HL-60/S4 treated with retinoic acid at 250 ng/mL for 4 days and 3 days (cell line): Measurements from ENCODE around the gene SIM1.

Experiments
- in situ Hi-C: fragments of 300-500 bp; cut with MboI; formaldehyde crosslinking; loops from 2 replicates; pipeline ENCODE4 v1.7.0; 2022; ENCODE audit warnings: low sequenced_read_pairs

SIM1 gene

GRCh38 chr6:100458841-100459591, 5.7 kb downstream of the SIM1 start:
- in situ Hi-C loops: no loop called here

- in situ Hi-C loops: no loop called here
Measured at GRCh38 chr6:100457311-100457990, 7.3 kb downstream of the SIM1 start.

- in situ Hi-C loops: no loop called here
Measured at GRCh38 chr6:100456908-100457235, 7.8 kb downstream of the SIM1 start.

- in situ Hi-C loops: no loop called here
Measured at GRCh38 chr6:100456141-100456907, 8.4 kb downstream of the SIM1 start.

GRCh38 chr6:100455230-100456124, 9.2 kb downstream of the SIM1 start:
- in situ Hi-C loops: no loop called here

- in situ Hi-C loops: no loop called here
Measured at GRCh38 chr6:100454551-100455229, 10.0 kb downstream of the SIM1 start.

- in situ Hi-C loops: no loop called here
Measured at GRCh38 chr6:100453701-100454521, 10.8 kb downstream of the SIM1 start.

- in situ Hi-C loops: no loop called here
Measured at GRCh38 chr6:100452998-100453397, 11.7 kb downstream of the SIM1 start.

- in situ Hi-C loops: no loop called here
Measured at GRCh38 chr6:100451577-100451976, 13.1 kb downstream of the SIM1 start.

GRCh38 chr6:100449239-100449691, 15.5 kb downstream of the SIM1 start:
- in situ Hi-C loops: no loop called here

GRCh38 chr6:100447900-100448748, 16.6 kb downstream of the SIM1 start:
- in situ Hi-C loops: no loop called here

GRCh38 chr6:100447081-100447899, 17.4 kb downstream of the SIM1 start:
- in situ Hi-C loops: no loop called here

- in situ Hi-C loops: no loop called here
Measured at GRCh38 chr6:100446115-100447080, 18.3 kb downstream of the SIM1 start.

GRCh38 chr6:100445512-100445911, 19.2 kb downstream of the SIM1 start:
- in situ Hi-C loops: no loop called here

GRCh38 chr6:100440935-100441334, 23.8 kb downstream of the SIM1 start:
- in situ Hi-C loops: no loop called here

GRCh38 chr6:100435299-100435698, 29.4 kb downstream of the SIM1 start:
- in situ Hi-C loops: no loop called here
